NCI-H226 (cell line): ENCODE data around the gene RSL1D1.
"Not testable (repeated sequence)": the region's sequence is repeated elsewhere in the genome, so short reads cannot be mapped to it uniquely, and the experiment has no call there.

Source experiments
- DNase-seq: peaks from one replicate; pipeline ENCODE4 v3.0.0-alpha.2; 2015

Gene RSL1D1

GRCh38 chr16:11843206-11843605 lies 8.1 kb downstream of the RSL1D1 start:
- DNase-seq: no peak

DNA sequence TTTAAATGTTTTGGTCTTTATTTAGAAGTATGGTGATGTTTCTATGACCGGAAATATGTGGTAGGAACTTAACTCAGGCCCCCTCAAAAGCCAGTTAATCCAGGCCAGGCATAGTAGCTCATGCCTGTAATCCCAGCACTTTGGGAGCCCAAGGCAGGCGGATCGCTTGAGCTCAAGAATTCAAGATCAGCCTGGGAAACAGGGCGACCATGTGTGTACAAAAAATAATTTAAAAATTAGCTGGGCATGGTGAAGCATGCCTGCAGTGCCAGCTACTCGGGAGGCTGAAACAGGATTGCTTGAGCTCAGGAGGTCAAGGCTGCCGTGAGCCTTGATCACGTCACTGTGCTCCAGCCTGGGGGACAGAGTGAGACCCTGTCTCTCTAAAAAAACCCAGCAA lies 10.3 kb downstream of the RSL1D1 start:
- DNase-seq: no peak

GRCh38 chr16:11836650-11837244 lies 14.6 kb downstream of the RSL1D1 start:
- DNase-seq: peak; percentile 48

DNA sequence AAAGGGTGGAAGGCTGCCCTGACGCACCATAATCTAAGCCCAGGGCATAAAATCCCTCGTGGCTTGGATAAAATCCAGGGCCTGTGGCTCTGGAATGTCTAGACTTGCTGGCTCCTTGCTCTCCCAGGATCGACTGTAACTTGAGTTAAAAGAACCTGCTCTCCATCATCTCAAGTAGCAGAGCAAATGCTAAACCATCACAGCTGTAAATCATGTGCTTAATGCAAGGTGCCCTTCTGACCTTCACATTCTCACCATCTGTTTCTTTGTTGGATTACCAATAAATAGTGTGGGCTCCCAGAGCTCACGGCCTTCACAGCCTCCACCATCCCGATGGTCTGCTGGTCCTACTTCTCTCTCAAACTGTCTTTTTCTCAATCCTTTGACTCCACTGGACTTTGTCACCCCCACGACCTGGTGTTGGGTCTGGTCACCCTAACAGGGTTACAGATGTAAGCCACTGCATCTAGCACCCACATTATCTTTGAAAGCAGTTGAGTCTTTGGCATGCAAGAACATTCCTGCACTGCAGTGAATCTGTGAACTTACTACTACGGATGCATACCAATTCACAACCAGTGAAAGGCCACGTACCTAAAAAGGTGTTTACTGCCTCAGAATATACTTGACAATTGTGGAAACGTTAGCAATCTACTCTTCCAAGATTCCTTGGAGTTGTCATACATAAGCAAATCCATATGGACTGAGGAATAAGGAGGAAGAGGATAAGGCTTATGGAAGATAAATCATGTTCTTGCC lies 15.3 kb downstream of the RSL1D1 start:
- DNase-seq: peak; percentile 33

GRCh38 chr16:11835309-11835708 lies 16.0 kb downstream of the RSL1D1 start:
- no peak for DNase-seq

- DNase-seq: peak; percentile 61
These were observed 17.2 kb downstream of the RSL1D1 start for GRCh38 chr16:11833951-11834695.

- DNase-seq: no peak
These were observed 22.6 kb downstream of the RSL1D1 start for GRCh38 chr16:11828696-11829095.

DNA sequence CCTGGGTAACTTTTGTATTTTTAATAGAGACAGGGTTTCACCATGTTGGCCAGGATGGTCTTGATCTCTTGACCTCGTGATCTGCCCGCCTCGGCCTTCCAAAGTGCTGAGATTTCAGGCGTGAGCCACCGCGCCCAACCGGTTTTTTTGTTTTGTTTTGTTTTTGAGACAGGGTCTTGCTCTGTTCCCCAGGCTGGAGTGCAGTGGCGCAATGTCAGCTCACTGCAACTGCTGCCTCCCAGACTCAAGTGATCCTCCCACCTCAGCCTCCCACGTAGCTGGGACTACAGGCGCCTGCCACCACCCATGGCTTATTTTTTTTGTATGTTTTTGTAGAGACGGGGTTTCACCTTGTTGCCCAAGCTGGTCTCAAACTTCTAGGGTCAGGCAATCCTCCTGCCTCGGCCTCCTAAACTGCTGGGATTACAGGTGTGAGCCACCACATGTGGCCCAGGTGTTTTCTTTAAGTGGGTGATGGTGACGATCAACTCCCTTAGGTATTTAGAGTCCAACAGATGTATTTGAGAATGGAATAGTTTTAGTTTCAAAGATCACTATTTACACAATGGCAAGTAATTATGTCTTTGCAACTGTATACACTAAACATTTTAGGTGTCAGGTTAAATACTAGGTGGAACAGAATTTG lies 25.7 kb downstream of the RSL1D1 start:
- not testable (repeated sequence) for DNase-seq

DNA sequence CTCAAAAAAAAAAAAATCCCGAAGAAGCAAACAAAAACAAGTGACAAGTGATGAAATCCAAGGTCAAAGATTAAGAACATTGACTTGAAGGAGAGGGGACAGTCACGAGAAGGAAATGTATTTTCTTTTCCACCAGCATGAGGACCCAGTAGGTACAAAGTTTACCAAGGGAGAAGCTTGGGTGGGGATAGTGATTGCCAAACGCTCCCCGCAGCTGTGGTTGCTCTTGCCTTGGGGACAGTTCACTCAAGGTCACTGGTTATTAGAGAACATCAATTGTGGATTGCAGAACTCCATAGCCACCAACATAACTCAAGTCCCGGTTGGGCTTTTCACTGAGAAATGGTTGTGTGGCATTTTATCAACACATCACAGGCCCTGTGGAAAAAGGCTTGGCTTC lies 27.0 kb downstream of the RSL1D1 start:
- no peak for DNase-seq

GRCh38 chr16:11823645-11824044 lies 27.7 kb downstream of the RSL1D1 start:
- DNase-seq: not testable (repeated sequence)

DNA sequence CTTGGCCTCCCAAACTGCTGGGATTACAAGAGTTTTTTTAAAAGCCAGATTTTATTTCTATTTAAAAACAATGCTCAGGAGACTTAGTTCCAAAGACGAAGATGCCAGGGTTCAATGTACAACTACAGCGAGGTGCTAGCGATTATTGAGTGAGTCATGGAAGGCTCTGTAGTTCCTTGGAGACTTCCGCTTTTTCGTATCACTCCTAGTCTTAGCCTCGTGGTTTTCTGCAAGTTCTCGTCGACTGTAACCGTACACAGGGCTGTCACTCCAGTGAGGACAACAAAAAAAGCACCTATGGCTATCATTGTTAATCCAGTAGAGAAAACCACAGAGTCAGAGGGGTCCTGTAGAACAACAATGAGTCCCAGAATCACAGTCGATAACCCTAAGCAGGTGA lies 31.5 kb downstream of the RSL1D1 start:
- DNase-seq: no peak

GRCh38 chr16:11818970-11819369 lies 32.4 kb downstream of the RSL1D1 start:
- not testable (repeated sequence) for DNase-seq

DNA sequence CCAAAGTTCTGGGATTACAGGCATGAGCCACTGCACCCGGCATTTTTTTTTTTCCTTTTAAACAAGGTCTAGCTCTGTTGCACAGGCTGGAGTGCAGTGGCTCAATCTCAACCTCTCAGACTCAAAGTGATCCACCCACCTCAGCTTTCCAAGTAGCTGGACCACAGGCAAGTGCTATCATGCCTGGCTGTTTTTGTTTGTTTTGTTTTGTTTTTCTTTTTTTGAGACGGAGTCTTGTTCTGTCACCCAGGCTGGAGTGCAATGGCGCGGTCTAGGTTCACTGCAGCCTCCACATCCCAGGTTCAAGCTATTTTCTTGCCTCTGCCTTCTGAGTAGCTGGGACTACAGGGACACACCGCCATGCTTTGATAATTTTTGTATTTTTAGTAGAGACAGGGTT lies 35.2 kb downstream of the RSL1D1 start:
- DNase-seq: no peak

DNA sequence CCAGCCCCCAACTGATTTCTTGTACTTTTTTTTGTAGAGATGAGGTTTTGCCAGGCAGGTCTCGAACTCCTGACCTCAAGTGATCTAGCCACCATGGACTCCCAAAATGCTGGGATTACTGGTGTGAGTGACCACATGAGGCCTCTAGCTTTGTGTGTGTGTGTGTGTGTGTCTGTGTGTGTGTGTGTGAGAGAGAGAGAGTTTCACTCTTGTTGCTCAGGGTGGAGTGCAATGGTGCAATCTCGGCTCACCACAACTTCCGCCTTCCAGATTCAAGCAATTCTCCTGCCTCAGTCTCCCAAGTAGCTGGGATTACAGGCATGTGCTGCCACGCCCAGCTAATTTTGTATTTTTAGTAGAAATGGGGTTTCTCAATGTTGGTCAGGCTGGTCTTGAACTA lies 36.5 kb downstream of the RSL1D1 start:
- DNase-seq: not testable (repeated sequence)

DNA sequence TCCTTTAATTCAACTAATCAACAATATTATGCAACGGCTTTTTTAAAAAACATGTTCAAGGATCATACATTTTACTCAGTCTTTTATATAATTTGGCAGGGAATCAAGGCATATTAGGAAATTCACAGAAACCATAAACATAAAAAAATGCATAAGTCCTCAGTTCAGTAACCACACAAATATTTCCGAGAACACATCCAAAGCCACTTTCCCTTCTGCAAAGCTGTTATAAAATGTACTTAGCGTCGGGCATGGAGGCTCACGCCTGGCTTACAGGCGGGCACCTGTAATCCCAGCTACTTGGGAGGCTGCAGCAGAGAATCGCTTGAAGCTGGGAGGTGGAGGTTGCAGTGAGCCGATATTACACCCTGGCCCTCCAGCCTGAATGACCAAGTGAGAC lies 44.6 kb downstream of the RSL1D1 start:
- no peak for DNase-seq

DNA sequence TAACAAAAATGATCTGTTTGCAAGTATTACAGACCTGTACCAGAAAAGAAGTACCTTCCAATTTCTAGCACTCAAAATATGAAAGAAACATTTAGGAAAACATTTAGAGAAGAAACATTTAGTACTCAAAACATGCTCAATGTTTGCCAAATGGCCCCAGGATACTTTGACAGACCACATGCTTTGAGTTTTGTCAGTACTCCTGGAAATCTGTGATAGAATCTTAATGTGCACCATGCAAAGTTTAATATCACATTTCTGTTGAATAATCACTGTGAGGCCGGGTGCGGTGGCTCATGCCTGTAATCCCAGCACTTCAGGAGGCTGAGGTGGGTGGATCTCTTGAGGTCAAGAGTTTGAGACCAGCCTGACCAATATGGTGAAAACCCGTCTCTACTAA lies 45.8 kb downstream of the RSL1D1 start:
- DNase-seq: no peak

DNA sequence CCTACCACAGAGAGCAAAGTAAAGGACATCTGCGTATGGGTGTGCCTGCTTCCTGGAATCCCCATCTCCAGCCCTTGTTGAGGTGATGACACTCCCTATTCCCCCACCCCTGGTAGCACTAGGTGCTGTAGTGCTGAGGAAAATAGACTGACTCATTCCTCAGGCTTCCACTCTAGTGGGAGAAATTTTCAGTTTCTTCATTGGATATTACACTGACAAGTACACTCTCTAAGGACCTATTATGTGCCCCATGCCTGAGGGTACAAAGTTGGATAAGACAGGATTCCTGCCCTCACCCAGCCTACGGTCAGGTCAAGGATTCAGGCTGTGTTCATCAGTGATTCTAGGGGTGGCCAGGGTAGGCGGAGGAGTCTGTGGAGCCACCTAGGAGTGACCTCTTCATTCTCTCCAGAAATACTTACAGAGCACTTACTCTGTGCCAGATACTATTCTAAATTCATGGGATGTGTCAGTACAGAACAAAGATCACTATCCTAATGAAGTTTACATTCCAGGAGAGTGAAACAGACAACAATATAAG lies 49.8 kb downstream of the RSL1D1 start:
- DNase-seq: peak; percentile 74

DNA sequence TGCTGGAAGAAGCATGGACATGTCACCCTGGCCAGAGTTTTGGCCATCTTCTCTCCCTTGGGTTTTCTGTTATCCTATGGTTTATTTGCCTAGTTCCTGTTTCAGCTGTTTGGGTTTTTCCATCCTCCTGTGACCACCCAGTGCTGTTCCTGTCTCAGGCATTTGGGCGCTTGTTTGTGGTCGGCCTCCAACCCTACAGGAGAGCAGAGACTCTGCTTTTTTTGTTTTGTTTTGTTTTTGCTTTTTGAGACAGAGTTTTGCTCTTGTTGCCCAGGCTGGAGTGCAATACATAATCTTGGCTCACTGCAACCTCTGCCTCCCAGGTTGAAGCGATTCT lies 51.0 kb downstream of the RSL1D1 start:
- DNase-seq: no peak

- DNase-seq: no peak
These were observed 51.6 kb downstream of the RSL1D1 start for GRCh38 chr16:11799509-11800381.

DNA sequence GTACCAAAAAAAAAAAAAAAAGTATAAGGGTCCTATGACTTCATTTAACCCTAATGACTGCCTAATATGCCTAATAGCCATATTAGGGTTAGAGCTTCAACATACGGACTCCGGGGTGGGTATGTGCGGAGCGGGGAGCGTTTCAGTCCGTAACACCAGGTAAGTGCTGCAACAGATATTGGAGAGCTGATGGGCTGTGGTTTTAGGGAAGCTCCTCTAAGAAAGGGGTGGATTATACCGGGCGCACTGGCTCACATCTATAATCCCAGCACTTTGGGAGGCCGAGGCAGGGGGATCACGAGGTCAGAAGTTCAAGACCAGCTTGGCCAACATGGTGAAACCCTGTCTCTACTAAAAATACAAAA lies 52.3 kb downstream of the RSL1D1 start:
- DNase-seq: no peak

GRCh38 chr16:11797957-11798299 lies 53.4 kb downstream of the RSL1D1 start:
- no peak for DNase-seq

DNA sequence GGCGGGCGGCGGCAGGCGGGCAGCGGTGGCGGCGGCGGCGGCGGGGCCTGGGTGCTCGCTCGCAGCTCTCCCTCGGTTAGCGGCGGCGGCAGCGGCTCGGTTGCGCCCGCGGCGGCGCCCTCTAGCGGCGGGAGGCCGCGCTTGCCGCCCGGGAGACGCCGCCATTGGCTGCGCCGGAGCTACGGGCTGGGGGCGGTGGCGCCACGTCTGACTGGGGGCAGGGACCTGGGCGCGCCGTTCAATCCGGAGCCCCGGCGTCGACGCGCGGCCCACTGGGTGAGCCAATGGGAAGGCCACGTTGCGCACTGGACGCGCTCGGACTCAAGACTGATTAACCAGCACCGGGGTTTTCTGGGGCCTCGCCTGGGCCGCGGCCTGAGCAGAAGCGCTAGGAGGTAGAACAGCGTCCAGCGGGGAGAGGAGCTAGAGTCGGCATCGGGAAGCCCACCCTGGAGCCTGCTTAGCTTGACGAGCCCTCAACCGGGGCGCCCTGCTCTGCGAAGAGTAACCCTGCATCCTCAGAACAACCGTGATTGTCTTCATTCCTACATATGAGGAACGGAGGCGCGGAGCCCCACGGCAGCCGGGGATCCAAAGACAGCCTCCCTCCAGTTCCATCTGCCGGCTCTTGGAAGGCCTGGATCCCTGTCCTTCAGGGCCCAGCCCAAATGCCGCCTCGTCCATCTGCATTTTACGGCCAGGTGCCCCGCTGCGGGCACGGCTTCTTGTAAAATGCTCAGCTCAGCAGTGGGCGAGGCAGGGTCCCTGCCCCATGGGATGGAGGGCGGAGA lies 54.0 kb downstream of the RSL1D1 start, which contains the start of gene ZC3H7A:
TSS of gene ZC3H7A (minus strand) at position 93 of the 791 bp plus-strand sequence. CDS start 14,904 bp downstream, outside the sequence.
- DNase-seq: peak; percentile 97
